Gastrocnemius medialis (tissue), 4 donors: ENCODE results near the gene PHLDA2.
"Not testable (repeated sequence)": the region's sequence is repeated elsewhere in the genome, so short reads cannot be mapped to it uniquely, and the experiment has no call there.

Experiments
- POLR2A ChIP-seq, 2 donors: fragments of 450-650 bp; IDR thresholded peaks; one replicate each; pipeline ENCODE4 v1.6.1; 2017; ENCODE audit warnings: antibody characterized with exemption in 2 of 2, mild to moderate bottlenecking in 2 of 2, moderate library complexity in 2 of 2
- TF ChIP-seq, protein P1 (sequence below), 5 experiments: fragments of 450-650 bp in 3 of 5; fragments of 200-600 bp in 2 of 5; sonication (generic) in 2 of 5; IDR thresholded peaks in 4 of 5; conservative IDR thresholded peaks in 1 of 5; 1 replicate in 4 of 5; 2 replicates in 1 of 5; pipeline ENCODE4 v1.5.1; 2016 to 2019; ENCODE audit warnings: antibody characterized with exemption in 5 of 5, mild to moderate bottlenecking in 3 of 5, moderate library complexity in 3 of 5

DNA sequence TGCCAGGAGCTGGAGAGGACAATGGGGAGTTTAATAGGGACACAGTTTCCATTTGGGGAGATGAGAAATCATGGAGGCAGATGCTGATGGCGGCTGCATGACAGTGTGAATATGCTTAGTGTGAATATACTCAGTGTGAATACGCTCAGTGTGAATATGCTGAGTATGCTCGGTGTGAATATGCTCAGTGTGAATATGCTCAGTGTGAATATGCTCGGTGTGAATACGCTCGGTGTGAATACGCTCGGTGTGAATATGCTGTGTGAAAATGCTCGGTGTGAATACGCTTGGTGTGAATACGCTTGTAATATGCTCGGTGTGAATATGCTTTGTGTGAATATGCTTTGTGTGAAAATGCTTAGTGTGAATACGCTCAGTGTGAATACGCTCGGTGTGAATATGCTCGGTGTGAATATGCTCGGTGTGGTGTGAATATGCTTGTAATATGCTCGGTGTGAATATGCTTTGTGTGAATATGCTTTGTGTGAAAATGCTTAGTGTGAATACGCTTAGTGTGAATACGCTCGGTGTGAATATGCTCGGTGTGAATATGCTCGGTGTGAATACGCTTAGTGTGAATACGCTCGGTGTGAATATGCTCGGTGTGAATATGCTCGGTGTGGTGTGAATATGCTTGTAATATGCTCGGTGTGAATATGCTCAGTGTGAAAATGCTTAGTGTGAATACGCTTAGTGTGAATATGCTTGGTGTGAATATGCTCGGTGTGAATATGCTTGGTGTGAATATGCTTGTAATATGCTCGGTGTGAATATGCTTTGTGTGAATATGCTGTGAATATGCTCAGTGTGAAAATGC is 8.6 kb upstream of the PHLDA2 start:
- TF ChIP-seq, protein P1, sequence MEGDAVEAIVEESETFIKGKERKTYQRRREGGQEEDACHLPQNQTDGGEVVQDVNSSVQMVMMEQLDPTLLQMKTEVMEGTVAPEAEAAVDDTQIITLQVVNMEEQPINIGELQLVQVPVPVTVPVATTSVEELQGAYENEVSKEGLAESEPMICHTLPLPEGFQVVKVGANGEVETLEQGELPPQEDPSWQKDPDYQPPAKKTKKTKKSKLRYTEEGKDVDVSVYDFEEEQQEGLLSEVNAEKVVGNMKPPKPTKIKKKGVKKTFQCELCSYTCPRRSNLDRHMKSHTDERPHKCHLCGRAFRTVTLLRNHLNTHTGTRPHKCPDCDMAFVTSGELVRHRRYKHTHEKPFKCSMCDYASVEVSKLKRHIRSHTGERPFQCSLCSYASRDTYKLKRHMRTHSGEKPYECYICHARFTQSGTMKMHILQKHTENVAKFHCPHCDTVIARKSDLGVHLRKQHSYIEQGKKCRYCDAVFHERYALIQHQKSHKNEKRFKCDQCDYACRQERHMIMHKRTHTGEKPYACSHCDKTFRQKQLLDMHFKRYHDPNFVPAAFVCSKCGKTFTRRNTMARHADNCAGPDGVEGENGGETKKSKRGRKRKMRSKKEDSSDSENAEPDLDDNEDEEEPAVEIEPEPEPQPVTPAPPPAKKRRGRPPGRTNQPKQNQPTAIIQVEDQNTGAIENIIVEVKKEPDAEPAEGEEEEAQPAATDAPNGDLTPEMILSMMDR (IDR thresholded peaks at IDR 0.05 in 4 of 5, conservative IDR thresholded peaks at IDR 0.05 in 1 of 5), result not testable (repeated sequence)
- TF ChIP-seq POLR2A (IDR thresholded peaks at IDR 0.05), result not testable (repeated sequence)
